Hepatocyte (in vitro differentiated cells): ENCODE data around the gene LITAF.

Experiments used
- EZH2 ChIP-seq: fragments of 200-600 bp; sonication (generic); IDR thresholded peaks from 2 replicates; pipeline ENCODE4 v1.6.1; 2016; ENCODE audit warnings: antibody characterized with exemption, mild to moderate bottlenecking, borderline replicate concordance
- TF ChIP-seq, protein P1 (sequence below): fragments of 200-600 bp; sonication (generic); IDR thresholded peaks from 2 replicates; pipeline ENCODE4 v1.5.1; 2016; ENCODE audit warnings: antibody characterized with exemption, mild to moderate bottlenecking; ENCODE audit not compliant: poor library complexity

DNA sequence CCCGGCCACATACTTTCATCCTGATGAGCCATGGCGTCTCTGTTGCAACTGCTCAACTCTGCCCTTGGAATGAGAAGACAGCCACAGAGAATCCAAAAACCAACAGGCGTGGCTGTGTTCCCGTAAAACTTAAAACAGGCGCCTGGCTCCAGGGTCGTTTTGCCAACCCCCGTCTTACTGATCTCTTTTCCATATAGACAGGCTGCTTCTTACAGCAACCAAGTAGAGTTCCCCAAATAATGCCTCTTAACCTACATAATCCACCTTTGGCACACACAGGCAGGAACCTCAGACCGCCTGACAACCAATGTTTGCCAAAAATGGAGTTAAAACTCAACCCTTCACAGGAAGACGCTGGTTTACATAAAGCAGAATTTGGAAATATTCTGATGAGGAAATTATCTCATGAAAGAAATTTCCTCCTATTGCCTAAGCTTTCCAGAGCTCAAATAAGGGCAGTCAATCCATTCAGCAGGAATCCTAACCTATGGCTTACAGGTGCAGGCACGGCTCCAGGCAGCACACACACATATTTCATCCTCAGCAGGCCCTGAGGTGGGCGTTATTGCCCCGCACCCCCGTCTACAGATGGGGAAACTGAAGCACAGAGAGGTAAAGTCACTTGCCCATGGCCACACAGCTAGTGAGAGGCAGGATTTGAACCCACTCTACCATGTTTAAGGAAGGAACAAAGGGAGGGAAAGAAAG, 35.8 kb downstream of the LITAF start:
- TF ChIP-seq, protein P1, sequence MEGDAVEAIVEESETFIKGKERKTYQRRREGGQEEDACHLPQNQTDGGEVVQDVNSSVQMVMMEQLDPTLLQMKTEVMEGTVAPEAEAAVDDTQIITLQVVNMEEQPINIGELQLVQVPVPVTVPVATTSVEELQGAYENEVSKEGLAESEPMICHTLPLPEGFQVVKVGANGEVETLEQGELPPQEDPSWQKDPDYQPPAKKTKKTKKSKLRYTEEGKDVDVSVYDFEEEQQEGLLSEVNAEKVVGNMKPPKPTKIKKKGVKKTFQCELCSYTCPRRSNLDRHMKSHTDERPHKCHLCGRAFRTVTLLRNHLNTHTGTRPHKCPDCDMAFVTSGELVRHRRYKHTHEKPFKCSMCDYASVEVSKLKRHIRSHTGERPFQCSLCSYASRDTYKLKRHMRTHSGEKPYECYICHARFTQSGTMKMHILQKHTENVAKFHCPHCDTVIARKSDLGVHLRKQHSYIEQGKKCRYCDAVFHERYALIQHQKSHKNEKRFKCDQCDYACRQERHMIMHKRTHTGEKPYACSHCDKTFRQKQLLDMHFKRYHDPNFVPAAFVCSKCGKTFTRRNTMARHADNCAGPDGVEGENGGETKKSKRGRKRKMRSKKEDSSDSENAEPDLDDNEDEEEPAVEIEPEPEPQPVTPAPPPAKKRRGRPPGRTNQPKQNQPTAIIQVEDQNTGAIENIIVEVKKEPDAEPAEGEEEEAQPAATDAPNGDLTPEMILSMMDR = no peak
- TF ChIP-seq EZH2 = no peak
